CD4-positive, alpha-beta T cell (primary cell): Measurements from ENCODE around the gene WDR5. TPM values are rescaled to one million over a fixed set of nuclear protein-coding genes. Genes with fewer than 3 reads are reported as not detected.

Experiments used
- ATAC-seq: fragments of 200-7000 bp; cut with Tn5 transposase; one replicate; pipeline ENCODE4 v1.10.0; 2022; ENCODE audit warnings: mild to moderate bottlenecking; ENCODE audit not compliant: poor library complexity
- CTCF ChIA-PET: fragments of 350-600 bp; sonication (Branson Sonifier 250); formaldehyde crosslinking; loops from one replicate; lab custom pipeline; 2021; ENCODE audit warnings: antibody characterized with exemption, inconsistent platforms; lab: Charles Lee
- POLR2A ChIA-PET: fragments of 350-600 bp; sonication (Branson Sonifier 250); formaldehyde crosslinking; loops from one replicate; lab custom pipeline; 2021; ENCODE audit warnings: antibody characterized with exemption, inconsistent platforms; lab: Charles Lee
- DNase-seq, 14 experiments: peaks; one replicate each; pipeline ENCODE4 v3.0.0-alpha.2; 2013 to 2020; ENCODE audit warnings: mixed read lengths in 2 of 14
- H3K27ac ChIP-seq, 2 donors: one replicate each; pipeline versions ENCODE4 v1.5.1 to v1.7.0; 2013; ENCODE audit warnings: low read length in 2 of 2, low read depth in 1 of 2, mild to moderate bottlenecking in 1 of 2
- H3K27me3 ChIP-seq, 2 experiments: 1 replicate in 1 of 2; 2 replicates in 1 of 2; pipeline versions ENCODE4 v1.6.1 to v1.7.0; 2013; ENCODE audit warnings: low read length in 2 of 2, control low read depth in 1 of 2, mild to moderate bottlenecking in 1 of 2, moderate library complexity in 1 of 2; ENCODE audit not compliant: insufficient read depth in 2 of 2, control insufficient read depth in 1 of 2
- H3K36me3 ChIP-seq: one replicate; pipeline ENCODE4 v1.6.1; 2013; ENCODE audit warnings: low read length, control low read depth; ENCODE audit not compliant: insufficient read depth
- H3K4me1 ChIP-seq: one replicate; pipeline ENCODE4 v1.6.1; 2013; ENCODE audit warnings: low read length, control low read depth; ENCODE audit not compliant: insufficient read depth
- H3K4me3 ChIP-seq: one replicate; pipeline ENCODE4 v1.5.1; 2013; ENCODE audit warnings: mild to moderate bottlenecking, low read length, moderate library complexity
- H3K9me3 ChIP-seq, 2 experiments: 1 replicate in 1 of 2; 2 replicates in 1 of 2; pipeline versions ENCODE4 v1.6.1 to v1.7.0; 2013; ENCODE audit warnings: low read length in 2 of 2, mild to moderate bottlenecking in 2 of 2, control low read depth in 1 of 2, moderate library complexity in 1 of 2; ENCODE audit not compliant: control insufficient read depth in 1 of 2, insufficient read depth in 1 of 2
- H3K27ac Mint-ChIP-seq: one replicate; pipeline ENCODE4 v1.8.0; 2020; ENCODE audit warnings: mixed read lengths
- H3K27me3 Mint-ChIP-seq: one replicate; pipeline ENCODE4 v1.8.0; 2021; ENCODE audit warnings: mixed read lengths
- H3K36me3 Mint-ChIP-seq: one replicate; pipeline ENCODE4 v1.8.0; 2021; ENCODE audit warnings: low read depth, mixed read lengths
- H3K4me1 Mint-ChIP-seq: one replicate; pipeline ENCODE4 v1.8.0; 2021; ENCODE audit warnings: low read depth, mixed read lengths
- H3K4me3 Mint-ChIP-seq: one replicate; pipeline ENCODE4 v1.8.0; 2020; ENCODE audit warnings: mild to moderate bottlenecking, mixed read lengths
- H3K9me3 Mint-ChIP-seq: one replicate; pipeline ENCODE4 v1.8.0; 2020; ENCODE audit warnings: mixed read lengths
- intact Hi-C, 2 experiments: fragments of 100-400 bp; cut with DNase I in 1 of 2; cut with micrococcal nuclease in 1 of 2; formaldehyde crosslinking; loops; one replicate each; pipeline versions ENCODE4 v1.15.1 to v1.9.0; 2023 to 2025; cut with DNase I, micrococcal nuclease
- total RNA-seq, 174 experiments: library from RNA in 2 of 174; stranded (reverse) in 2 of 174; gene quantifications; one replicate each; pipeline ENCODE4 v1.2.3 and lab custom pipeline; 2021 to 2026
- TF ChIP-seq, protein P1 (sequence below): fragments of 200-600 bp; IDR thresholded peaks from one replicate; pipeline ENCODE4 v1.8.0; 2022; ENCODE audit warnings: antibody characterized with exemption, mild to moderate bottlenecking

The WDR5 gene
- total RNA-seq, 2 experiments from 2014 or later, result 14.9 to 16.9 TPM

DNA sequence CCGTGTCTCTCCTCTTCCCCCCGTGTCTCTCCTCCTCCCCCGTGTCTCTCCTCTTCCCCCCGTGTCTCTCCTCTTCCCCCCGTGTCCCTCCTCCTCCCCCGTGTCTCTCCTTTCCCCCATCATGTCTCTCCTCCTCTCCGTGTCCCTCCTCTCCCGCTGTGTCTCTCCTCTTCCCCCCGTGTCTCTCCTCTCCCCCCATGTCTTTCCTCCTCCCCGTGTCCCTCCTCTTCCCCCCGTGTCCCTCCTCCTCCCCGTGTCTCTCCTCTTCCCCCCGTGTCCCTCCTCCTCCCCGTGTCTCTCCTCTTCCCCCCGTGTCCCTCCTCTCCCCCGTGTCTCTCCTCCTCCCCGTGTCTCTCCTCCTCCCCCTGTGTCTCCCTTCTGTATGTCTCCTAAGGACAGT is 41.3 kb downstream of the WDR5 start:
- ATAC-seq (no peak), DNase-seq (no peak)
- Mint-ChIP-seq H3K27me3 (no peaks in the 10 kb centered on the region), H3K4me3 (no peak overlapping the region), H3K36me3 (no peaks in the 10 kb centered on the region), H3K4me1 (peaks cover 7% of the 10 kb centered on the region), H3K9me3 (no peaks in the 10 kb centered on the region), H3K27ac (no peak overlapping the region)
- CTCF ChIA-PET, result no interaction called here
- H3K27me3 ChIP-seq, result peaks cover 5 to 9% of the 10 kb centered on the region in 2 experiments
- intact Hi-C loops, result loop anchor here in 1 of 2 experiments (10.0 kb wide), 1 partner anchor 1168 kb away; no protein-coding TSS in a partner anchor
- TF ChIP-seq, protein P1, sequence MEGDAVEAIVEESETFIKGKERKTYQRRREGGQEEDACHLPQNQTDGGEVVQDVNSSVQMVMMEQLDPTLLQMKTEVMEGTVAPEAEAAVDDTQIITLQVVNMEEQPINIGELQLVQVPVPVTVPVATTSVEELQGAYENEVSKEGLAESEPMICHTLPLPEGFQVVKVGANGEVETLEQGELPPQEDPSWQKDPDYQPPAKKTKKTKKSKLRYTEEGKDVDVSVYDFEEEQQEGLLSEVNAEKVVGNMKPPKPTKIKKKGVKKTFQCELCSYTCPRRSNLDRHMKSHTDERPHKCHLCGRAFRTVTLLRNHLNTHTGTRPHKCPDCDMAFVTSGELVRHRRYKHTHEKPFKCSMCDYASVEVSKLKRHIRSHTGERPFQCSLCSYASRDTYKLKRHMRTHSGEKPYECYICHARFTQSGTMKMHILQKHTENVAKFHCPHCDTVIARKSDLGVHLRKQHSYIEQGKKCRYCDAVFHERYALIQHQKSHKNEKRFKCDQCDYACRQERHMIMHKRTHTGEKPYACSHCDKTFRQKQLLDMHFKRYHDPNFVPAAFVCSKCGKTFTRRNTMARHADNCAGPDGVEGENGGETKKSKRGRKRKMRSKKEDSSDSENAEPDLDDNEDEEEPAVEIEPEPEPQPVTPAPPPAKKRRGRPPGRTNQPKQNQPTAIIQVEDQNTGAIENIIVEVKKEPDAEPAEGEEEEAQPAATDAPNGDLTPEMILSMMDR, result no peak
- H3K4me1 ChIP-seq, result peaks cover 12% of the 10 kb centered on the region
- H3K4me3 ChIP-seq, result no peak overlapping the region
- no peaks in the 10 kb centered on the region for H3K36me3 ChIP-seq
- no peak overlapping the region for H3K27ac ChIP-seq
- POLR2A ChIA-PET, result no interaction called here
- no peaks in the 10 kb centered on the region for H3K9me3 ChIP-seq

DNA sequence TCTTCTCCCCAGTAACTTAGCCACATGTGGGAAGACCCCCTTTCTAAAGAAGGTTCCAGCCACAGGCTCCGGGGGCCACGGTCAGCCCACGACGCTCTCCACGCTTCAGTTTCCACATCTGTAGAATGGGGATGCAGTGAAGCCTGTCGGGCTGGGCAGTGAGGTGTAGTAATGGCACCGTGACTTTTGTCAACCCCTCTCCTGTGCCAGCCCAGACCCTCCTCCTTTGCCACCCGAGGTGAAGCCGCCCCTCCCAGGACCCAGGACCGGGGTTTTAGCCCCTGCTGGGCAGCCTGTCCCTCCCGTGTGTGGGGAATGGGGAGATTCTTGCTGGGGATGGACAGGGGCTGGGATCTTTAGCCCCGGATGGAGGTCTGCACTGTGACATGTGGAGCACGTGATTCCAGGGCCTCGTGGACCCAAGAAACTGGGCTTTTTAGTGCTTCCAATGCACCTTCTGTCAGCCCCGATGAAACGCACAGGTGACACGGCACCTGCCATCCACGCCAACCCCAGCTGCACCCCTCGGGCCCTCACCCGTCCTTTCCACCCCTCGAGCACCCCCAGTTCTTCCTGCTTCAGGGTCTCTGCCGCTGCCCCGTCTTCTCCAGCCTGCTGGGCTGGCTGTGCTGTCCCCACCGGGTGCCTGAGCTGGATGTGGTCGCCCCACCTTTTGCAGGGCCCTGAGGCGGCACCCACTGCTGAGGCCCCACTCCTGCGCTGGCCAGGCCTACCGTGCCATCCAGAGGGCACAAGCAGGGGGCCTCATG is 41.9 kb downstream of the WDR5 start:
- peaks cover 5 to 9% of the 10 kb centered on the region in 2 experiments for H3K27me3 ChIP-seq
- intact Hi-C loops, result loop anchor here in 1 of 2 experiments (10.0 kb wide), 1 partner anchor 1167 kb away; no protein-coding TSS in a partner anchor
- ChIA-PET CTCF (no interaction called here), POLR2A (no interaction called here)
- peaks cover 18% of the 10 kb centered on the region for H3K4me1 ChIP-seq
- Mint-ChIP-seq H3K4me1 (peaks cover 13% of the 10 kb centered on the region), H3K9me3 (no peaks in the 10 kb centered on the region), H3K36me3 (no peaks in the 10 kb centered on the region), H3K27me3 (no peaks in the 10 kb centered on the region), H3K27ac (no peak overlapping the region), H3K4me3 (no peak overlapping the region)
- TF ChIP-seq, protein P1, result no peak
- H3K27ac ChIP-seq, result no peak overlapping the region
- no peaks in the 10 kb centered on the region for H3K36me3 ChIP-seq
- H3K4me3 ChIP-seq, result no peak overlapping the region
- no peak for ATAC-seq
- no peak for DNase-seq
- no peaks in the 10 kb centered on the region for H3K9me3 ChIP-seq

DNA sequence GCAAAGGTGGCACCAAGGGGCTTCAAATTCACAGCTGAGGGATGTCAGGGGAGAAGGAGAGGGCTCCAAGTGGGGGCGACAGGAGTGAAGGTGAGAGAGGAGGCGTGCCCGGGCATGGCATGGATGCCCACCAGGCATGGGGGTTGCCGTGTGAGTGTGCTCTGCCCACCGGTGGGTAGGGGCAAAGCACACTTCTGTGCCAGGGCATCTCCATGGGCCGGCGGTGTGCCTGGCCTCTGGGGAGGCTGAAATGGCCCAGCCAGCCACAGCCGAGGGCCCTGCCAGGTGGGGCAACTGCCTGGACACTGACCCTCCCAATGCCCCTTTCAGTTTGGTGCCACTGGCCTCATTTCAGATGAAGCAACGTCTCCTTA is 42.5 kb downstream of the WDR5 start:
- no peak for DNase-seq
- H3K9me3 ChIP-seq, result no peaks in the 10 kb centered on the region
- TF ChIP-seq, protein P1, result no peak
- Mint-ChIP-seq H3K4me1 (peaks cover 15% of the 10 kb centered on the region), H3K27ac (no peak overlapping the region), H3K36me3 (no peaks in the 10 kb centered on the region), H3K9me3 (no peaks in the 10 kb centered on the region), H3K27me3 (no peaks in the 10 kb centered on the region), H3K4me3 (no peak overlapping the region)
- H3K4me1 ChIP-seq, result peaks cover 20% of the 10 kb centered on the region
- no peaks in the 10 kb centered on the region for H3K36me3 ChIP-seq
- peaks cover 5 to 9% of the 10 kb centered on the region in 2 experiments for H3K27me3 ChIP-seq
- no peak for ATAC-seq
- ChIA-PET CTCF (no interaction called here), POLR2A (no interaction called here)
- intact Hi-C loops, result loop anchor here in 1 of 2 experiments (10.0 kb wide), 1 partner anchor 1166 kb away; no protein-coding TSS in a partner anchor
- no peak overlapping the region for H3K4me3 ChIP-seq
- no peak overlapping the region for H3K27ac ChIP-seq
